Muscle of arm (tissue), 12 donors: ENCODE results near the gene UGT2B11. TPM values are rescaled to one million over a fixed set of nuclear protein-coding genes. Genes with fewer than 3 reads are reported as not detected.
"Not testable (repeated sequence)": the region's sequence is repeated elsewhere in the genome, so short reads cannot be mapped to it uniquely, and the experiment has no call there.

Experiments
- DNase-seq: peaks from one replicate; pipeline ENCODE4 v3.0.0-alpha.2; 2013
- polyA plus RNA-seq, 12 donors: library from polyadenylated mRNA; unstranded; fragments of 120-200 nt; gene quantifications; one replicate each; pipeline ENCODE4 v1.2.1, GENCODE V29; 2013; ENCODE audit not compliant: insufficient read length in 12 of 12

Gene UGT2B11
- polyA plus RNA-seq, 12 donors, result 0.10 to 0.11 (median 0.11) TPM; not detected in 9

- DNase-seq, result peak; percentile 10
Observed at GRCh38 chr4:69170233-69171134, 44.1 kb downstream of the UGT2B11 start.

DNA sequence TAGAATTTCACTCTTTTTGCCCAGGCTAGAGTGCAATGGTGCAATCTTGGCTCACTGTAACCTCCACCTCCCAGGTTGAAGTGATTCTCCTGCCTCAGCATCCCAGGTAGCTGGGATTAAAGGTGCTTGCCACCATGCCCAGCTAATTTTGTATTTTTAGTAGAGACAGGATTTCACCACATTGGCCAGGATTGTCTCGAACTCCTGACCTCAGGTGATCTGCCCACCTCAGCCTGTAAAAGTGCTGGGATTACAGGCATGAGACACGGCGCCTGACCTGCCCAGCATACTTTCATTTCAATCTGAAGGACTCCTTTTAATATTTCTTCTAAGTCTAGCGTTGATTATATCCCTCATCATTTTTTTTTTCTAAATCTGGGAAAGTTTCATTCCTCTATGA lies 45.4 kb downstream of the UGT2B11 start:
- not testable (repeated sequence) for DNase-seq

- DNase-seq, result no peak
Observed at GRCh38 chr4:69167300-69167699, 47.2 kb downstream of the UGT2B11 start.

DNA sequence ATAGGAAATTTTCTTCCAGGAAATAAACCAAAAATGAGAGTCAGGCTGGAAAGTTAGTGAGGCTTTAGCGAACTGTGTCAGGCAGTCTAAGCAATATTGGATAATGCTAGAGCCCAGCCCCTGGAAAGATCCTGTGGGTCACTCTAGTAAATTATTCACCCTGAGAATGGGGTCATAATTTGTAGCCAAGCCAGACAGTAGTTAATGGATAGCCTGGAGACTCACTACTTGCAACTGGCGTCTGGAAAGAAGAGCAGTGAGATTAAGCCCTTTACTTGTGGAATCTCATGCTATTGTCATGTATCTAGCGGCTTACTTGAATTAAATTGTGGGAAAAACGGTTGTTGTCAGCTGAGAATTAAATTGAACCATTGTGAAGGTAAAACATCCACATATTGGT lies 48.2 kb downstream of the UGT2B11 start:
- not testable (repeated sequence) for DNase-seq

DNA sequence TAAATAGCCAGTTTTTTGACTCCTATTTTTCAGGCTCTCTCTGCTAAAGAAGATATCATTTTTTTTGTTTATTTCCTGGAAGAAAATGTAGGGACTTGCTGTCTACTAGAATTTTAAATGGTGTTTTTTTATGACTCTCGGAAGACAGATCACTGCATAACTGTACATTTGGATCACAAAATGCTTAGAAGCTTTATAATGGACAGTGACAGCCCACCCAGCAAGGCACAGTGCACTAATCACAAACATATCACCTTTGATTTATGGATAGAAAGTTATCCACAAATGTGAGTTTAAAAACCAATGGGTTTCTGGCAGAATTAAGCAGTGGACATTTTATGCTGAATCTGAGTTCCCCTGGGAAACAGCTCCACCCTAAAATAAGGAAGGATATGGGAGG lies 48.8 kb downstream of the UGT2B11 start:
- not testable (repeated sequence) for DNase-seq

- no peak for DNase-seq
Observed at GRCh38 chr4:69156913-69157312, 57.6 kb downstream of the UGT2B11 start.

DNA sequence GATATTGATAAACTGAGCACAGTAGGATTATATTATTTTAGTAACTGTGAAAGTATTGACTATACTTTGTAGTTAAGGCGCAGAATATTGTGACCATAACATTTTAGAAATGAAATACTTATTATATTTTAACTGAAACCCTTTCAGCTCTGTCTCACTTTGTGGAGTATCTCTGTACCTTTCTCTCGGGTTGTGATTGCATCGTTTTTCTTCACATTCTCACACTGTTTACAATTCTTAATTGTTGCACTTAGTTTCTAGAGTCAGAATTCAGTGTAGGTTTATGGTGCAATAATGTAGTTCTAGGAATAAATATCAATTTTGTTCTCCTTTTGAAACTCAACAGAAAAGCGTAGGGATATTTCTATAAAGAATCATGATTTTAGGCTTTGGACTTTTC lies 60.5 kb downstream of the UGT2B11 start:
- no peak for DNase-seq

Other genes starting within 250 kb of the UGT2B11 start
- 1 to 10 TPM in 1 of 12 donors, under 1 TPM in 8, not detected in 3; 0.13 to 9.1 (median 0.28) TPM for gene UGT2B7, start 118.3 kb downstream of the UGT2B11 start, polyA plus RNA-seq
- not detected for gene UGT2B28, start 65.7 kb upstream of the UGT2B11 start, polyA plus RNA-seq